Measurements from ENCODE around the gene HLA-G.

The HLA-G gene

DNA sequence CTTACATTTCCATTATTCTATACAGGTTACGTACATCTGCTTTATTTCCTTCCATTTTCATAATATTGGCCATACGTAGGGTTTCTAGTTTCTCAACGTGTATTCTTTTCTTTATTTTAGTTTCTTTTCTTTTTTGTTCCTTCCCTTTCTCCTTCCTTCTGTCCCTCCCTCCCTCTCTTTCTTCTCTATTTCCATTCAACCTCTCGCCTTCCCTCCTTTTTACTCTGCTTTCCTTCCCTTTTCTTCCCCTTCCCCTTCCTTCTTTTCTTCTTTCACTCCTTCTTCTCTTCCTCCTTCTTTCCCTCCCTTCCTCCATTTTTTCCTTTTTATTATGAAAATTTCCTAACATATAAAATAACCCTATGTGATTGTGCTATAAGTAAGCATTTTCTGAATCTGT, 8.7 kb upstream of the HLA-G start:
- no peak for DNase-seq

DNA sequence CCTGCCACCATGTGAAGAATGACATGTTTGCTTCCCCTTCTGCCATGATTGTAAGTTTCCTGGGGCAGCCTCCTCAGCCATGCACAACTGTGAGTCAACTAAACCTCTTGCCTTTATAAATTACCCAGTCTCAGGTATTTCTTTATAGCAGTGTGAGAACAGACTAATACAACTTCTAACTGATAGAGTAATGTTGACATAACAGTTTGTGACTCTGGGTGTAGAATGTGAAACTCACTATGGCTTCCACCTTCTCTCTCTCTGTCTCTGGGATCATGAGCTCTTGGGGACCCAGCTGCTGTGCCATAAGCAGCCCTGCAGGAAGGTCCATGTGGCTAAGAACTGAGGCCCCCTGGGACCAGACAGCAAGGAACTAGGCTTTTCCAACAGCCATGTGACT, 3.5 kb upstream of the HLA-G start:
- DNase-seq = no peak

DNA sequence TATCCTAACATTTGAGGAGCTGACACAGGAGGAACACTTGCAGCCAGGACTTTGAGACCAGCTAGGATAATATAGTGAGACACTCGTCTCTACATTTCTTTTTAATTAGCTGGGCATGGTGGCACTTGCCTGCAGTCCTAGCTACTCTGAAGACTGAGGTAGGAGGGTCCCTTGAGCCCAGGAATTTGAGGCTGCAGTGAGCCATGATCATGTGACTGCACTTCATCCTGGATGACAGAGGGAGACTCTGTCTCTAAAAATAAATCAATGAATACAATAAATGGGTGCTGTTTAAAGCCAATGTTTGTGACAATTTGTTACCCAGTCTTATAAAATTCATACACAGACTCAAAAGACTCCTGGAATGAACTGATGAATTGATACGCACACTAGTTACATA, 1.8 kb upstream of the HLA-G start:
- DNase-seq = no peak

DNA sequence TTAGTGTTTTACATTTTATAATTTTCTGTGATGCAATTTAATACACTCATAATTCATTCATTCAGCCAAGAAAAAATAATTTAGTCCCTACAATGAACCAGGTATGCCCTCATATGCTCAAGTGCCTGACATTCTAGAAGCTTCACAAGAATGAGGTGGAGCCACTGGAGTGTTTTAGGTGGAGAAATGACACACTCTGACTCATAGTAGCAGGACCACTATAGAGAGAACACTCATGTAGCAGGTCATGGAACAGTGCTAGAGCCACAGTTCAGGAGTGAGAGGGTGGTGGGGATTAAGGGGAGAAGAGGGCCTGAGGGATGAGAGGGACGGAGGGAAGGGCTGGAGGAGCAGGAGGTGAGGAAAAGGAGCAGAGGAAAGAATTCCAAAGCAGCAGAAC, 1.4 kb upstream of the HLA-G start:
- no peak for DNase-seq

DNA sequence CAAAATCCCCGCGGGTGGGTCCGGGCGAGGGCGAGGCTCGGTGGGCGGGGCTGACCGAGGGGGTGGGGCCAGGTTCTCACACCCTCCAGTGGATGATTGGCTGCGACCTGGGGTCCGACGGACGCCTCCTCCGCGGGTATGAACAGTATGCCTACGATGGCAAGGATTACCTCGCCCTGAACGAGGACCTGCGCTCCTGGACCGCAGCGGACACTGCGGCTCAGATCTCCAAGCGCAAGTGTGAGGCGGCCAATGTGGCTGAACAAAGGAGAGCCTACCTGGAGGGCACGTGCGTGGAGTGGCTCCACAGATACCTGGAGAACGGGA, 809 bp downstream of the HLA-G start:
- peak; percentile 27 to 37 for DNase-seq

DNA sequence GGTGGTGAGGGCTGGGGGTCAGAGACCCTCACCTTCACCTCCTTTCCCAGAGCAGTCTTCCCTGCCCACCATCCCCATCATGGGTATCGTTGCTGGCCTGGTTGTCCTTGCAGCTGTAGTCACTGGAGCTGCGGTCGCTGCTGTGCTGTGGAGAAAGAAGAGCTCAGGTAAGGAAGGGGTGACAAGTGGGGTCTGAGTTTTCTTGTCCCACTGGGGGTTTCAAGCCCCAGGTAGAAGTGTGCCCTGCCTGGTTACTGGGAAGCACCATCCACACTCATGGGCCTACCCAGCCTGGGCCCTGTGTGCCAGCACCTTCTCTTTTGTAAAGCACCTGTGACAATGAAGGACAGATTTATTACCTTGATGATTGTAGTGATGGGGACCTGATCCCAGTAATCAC, 2.1 kb downstream of the HLA-G start:
- no peak for DNase-seq

DNA sequence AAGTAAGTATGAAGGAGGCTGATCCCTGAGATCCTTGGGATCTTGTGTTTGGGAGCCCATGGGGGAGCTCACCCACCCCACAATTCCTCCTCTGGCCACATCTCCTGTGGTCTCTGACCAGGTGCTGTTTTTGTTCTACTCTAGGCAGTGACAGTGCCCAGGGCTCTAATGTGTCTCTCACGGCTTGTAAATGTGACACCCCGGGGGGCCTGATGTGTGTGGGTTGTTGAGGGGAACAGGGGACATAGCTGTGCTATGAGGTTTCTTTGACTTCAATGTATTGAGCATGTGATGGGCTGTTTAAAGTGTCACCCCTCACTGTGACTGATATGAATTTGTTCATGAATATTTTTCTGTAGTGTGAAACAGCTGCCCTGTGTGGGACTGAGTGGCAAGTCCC, 2.8 kb downstream of the HLA-G start:
- DNase-seq = no peak

DNA sequence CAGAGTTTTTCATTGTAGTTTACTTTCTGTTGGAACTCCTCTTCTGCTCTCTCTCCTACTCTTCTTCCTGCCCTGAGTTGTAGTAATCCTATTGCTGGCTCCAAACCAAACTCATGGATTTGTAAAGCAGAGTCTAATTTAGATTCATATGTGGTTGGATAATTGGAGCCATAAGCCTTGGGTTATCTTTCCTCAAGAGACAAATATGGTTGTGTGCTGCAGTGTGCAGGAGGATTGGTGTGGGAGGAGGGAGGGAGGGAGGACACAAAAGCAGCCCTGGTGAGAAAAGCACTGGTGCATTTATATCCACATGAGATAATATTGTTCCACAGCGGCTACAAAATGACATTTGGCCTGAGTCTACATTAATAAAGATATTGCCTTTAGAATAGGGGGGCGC, 4.2 kb downstream of the HLA-G start:
- DNase-seq = no peak

DNA sequence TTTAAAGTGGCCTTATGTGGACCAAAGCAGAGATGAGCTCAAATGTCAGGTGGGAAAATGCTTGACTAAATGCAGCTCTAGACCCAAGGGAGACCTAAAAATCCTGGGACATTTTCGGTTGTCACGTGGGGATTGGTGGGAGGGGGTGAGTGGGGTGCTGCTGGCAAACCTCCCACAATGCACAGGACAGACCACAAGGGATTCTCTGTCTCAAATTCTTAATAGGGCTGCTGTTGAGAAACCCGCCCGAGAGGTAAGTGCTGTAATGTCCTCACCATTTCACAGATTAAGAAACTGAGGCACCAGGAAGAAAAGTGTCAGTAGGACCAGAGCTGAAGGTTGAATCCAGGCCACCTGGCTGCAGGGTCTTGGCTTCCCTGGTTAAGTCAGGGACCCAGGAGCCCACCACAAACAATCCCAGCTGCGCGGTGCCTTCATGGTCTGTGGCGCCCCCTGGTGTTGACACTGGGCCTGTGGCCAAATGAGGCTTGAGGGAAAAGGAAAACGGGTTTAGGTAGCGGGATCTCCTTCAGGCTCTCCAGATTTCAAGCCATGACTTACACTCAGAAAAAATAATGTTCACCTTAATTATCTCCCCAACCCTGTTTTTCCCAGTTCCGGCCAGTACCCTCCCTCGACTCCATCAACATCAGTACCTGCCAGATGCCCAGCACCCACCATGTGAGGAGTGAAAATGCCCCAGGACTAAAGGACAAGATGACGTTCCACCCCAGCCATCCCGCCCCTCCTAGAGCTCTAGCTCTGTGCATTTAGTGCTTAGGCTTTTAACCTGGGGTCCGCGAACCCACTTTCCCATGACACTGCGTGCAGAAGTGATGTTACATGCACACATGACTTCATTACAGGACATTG, 7.2 kb downstream of the HLA-G start:
- DNase-seq = peak; percentile 21 to 65

DNA sequence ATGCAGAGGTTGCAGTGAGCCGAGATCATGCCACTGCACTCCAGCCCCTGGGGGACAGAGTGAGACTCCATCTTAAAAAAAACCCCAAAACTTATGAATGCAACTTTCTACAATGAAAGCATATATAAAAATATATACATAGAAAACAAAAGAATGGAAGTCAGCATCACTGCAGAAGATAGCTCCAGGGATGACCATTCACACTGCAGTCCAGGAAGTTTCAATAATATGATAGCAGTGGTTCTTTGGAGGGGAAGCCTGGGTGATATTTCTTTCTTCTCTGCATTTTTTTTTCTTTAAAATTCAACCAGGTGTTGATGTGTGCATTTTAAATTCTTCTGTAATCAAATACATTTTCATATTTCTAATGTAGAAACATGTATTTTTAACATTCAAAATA, 12.3 kb downstream of the HLA-G start:
- no peak for DNase-seq

DNA sequence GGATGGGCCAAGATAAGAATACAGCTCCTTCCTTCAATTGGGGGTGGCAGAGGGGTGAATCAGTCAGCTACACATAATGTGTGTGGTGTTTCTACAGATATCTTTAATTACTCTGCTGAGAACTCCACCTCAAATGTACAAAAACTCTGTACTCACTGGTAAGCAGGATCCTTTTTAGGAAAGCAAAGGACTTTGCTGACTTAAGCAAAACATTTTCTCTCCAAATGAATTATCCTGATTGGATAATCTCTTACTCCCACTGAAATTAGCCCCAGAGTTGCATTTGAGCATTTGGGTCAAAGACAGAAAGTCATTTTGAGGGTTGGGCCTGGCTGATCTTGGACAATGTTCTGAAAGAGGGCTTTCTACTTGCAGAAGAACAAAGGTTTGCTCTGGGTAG, 13.4 kb downstream of the HLA-G start:
- DNase-seq = no peak

DNA sequence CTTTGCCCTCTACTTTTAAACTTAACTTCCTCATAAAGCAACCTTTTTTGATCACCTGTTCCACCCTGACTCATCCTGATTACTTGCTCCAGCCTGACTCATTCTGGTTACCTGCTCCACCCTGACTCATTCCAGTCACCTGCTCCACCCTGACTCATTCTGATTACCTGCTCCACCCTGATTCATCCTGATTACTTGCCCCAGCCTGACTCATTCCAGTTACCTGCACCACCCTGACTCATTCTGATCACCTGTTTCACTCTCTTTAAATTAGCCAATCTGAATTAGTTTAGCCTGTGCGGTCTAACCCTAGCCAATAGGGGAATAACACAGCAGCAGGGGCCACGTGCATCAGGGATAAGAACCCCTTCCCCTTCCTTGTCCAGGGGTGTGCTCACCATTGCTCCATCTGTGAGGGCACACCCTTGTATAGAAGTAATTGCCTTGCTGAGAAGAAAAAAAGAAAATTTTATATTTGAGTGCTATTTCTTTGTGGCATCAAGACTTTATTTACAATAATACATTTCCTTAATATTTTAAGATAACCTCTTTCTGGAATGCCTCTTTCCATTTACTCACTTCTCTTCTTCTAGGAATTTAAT, 17.9 kb downstream of the HLA-G start:
- no peak for DNase-seq

DNA sequence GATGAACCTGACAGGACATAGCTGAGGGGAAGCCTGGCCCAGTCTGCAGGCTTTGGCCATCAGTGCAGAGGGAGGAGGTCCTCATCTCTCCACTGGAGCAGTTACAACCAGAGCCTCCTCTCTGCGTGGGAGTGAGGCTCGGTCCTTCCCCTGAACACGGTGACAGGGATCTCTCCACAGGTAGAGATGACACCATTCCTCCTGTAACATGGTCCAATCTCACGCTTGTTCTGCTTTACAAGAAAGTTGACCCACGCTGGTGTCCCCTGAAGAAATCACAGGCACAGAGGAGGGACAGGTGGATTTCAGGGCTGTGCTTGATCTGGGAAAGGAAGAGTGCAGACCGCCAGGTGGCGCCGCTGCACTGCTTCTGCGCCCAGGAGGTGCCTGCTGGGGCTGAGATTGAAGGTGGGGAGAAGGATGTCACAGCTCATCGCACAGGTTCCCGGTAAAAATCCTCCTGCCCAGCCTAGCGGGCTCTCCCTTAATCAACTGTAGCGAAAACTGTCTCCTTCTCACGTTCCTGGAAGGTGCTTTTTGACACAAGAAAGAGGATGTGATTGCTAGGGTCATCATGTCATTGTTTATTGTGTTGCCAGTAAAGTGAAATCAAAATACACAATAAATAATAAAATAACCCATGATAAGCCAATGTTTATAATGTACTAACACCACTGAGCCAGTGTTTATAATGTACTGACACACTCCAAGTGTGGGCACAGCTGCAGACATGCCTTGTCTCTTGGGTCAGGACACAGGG, 20.4 kb downstream of the HLA-G start:
- DNase-seq = peak; percentile 83 to 85

DNA sequence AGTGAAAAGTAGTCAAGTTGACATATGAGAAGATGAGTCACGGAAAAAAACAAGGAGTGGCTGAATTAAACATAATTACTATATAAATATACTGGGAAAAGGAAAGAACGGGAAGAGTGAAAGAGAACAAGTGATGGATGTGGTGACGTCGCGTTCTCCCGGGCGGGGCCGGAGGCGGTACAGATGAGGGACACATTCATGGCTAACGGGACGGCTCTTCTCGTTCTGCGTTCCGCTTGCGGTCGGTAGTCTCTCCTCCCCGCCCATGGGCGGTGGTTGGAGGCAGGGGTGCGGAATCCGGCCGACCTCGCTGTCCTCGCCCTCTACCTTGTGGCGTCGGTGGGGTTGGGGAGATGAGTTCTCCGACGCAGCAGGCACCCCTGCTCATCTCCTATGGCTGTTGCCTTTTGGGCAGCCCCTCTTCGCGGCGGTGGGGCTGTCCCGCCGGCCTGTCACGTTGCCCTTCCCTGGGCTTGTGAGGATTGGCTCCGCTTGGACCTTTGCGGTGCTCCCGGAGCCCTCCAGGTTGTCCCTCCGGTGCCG, 22.5 kb downstream of the HLA-G start:
- peak in 1 of 2 donors; percentile 10 for DNase-seq

DNA sequence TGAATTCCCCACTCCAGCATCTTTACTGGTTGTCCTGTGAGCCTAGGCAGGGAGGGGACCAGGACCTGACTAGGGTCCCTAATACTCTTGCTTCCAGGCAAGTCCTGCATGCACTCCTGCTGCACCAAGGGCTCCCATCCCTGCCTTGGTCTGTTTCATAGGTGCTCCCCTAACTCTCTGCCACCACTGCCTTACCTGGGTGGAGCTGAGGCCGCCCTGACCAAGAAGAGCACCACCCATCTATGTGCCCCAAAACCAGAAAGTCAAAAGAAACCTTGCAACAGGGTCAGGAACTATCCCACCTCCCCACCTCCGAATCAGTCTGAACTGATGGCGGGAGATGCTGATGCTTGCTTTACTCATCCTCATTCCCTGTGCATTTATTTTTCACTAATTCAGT, 23.6 kb downstream of the HLA-G start:
- DNase-seq = no peak

DNA sequence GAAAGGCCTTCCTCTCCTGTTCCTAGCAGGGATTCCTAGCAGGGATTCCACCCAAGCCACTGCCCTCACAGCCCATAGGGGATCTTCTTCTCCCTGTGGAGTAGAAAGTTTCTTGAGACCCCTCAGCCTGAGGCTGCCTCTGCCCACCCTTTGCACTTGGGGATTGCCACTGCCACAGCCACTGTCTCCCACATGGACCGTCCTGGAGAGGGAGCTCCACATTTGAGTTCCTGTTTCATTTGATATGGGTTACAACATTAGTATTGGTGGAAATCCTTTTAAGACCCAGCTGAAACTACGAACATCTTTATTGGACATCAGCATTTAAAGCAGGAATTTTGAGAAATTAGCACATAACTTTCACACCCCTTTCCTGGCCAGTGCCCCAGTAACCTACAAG, 25.6 kb downstream of the HLA-G start:
- no peak for DNase-seq

DNA sequence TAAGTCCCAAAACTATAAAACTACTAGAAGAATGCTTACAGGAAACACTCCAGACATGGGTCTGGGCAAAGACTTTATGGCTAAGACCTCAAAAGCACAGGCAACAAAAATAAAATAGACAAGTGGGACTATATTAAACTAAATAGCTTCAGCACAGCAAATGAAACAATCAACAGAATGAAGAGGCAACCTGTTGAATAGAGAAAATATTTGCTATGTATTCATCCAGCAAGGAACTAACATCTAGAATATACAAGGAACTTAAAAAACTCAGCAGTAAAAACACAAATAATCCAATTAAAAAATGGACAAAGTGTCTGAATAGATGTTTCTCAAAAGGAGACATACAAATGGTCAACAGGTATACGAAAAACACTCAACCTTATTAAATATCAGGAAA, 30.4 kb downstream of the HLA-G start:
- DNase-seq = no peak

DNA sequence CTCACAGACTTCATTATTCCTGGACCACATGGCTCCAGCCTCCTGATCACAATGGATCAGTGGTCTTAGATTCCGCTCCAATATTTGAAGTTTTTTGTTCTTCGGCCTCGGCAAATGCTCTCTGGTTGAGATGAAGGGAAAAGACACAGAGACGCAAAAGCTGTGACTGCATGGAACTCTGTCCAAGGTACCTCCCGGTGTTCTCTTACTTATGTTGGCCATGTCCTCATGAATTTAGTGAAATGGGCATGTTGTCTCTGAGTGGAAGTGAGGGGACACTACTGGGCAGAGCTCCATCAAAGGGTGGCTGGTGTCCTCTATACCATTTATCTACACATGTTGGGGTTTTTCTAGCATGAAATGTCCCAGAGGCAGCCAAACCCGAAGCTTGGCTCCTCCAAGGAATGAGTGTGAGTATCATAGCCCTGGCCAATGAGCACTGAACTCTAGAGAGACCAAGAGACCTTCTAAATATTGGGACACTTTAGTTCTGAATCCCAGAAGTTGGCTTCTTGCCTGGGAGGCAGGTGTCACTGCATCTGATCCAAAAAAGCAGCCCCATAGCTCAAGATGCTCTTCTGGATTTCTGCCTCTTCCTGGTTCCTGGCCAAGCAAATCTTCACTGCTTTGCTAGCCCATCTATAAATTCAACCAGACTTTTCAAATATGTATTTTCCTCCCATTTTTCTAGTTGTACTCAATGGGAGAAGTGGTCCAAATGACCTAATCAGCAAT, 34.1 kb downstream of the HLA-G start:
- DNase-seq = no peak

DNA sequence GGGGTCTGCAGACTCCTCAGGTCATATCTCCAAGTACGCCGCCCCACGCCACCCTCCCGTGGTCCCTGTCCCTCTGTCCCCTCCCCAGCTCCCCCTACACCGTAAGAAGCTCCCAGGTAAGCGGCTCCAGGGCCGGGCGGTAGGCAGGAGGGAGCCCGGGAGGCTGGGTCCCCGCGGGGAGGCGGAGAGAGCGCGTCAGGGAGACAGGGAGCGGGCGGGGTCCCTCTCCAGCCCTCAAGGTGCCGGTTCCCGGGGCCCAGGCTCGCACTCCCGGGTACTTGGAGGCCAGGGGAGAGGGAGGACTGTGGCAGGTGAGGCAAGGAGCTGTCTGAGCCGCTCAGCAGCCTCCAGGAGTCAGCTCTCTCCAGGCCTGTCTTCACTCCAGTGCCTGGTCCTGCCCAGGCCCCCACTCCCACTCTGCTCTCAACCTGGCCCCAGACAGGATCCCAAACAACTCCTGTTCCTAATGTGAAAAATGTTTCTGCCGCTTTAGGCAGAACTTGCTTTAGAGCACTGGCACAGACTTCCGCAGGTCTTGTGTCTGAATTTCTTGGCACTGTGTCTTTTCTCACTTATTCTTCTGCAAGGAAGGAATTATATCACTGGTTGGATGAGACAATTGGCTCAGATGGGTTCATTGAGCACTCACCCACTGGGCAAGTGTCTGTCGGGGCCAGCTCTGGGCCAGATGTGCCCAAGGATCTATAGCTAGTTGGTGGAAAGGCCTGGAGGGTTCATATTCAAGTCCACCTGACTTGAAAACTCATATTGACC, 36.6 kb downstream of the HLA-G start:
- no peak for DNase-seq

DNA sequence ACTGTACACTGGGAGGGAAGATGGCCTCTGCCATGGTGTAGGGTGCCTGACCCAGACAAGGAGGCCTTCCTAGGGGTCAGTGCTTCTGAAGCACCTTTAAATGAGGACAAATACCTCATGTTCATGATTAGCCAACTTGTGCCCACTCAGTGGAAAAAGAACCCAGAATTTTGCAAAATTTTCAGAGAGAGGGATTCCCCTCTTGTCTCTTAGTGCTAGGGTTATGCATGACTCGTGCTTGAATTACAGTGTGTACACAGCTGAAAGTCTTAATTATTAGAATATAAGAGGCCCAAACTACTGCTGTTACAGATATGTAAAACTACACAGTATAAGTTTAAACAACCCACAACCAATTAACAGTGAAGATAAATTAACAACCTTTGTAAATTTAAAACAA, 38.0 kb downstream of the HLA-G start:
- no peak for DNase-seq

DNA sequence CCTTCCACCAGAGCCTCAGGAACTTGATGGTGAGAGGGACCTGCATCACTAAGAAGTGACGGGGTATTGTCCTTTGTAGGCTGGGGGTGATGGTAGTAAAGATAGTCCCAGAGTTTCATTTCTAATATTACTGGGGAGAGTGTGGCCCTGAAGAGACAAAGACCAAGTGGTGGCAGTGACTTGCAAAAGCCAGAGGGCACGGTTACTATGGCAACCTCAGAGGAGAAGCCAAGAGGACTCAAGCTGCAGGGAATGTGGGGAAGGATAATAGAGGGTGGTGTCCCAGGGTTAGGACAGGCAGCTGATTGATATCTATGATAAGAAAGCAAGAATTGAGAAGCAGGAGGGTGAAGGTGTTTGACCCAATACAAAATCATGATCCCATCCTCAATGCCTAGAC, 42.5 kb downstream of the HLA-G start:
- DNase-seq = no peak

DNA sequence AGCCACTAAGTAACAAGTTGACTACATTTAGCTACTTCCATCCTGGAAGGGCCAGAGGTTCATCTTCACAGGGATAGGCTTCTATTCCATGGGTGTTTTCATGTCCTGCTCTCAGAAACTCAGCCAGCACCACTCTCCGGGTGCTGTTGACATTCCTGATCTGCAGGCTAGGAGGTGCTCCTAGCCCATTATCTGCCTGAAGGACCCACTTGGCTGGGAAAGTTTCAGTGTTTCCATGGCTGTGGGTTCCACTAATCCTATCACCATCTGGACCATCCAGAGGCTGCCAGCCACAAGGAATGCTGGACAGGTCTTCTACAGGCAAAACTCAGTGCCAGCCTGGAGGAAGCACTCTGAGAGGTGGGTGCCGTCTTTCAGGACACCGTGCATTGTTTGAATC, 45.2 kb downstream of the HLA-G start:
- no peak for DNase-seq
